ENCODE results near the gene ALKBH6.
A peak's percentile ranks its signal among the peaks of the same experiment; 100 is the strongest.

ALKBH6 gene

DNA sequence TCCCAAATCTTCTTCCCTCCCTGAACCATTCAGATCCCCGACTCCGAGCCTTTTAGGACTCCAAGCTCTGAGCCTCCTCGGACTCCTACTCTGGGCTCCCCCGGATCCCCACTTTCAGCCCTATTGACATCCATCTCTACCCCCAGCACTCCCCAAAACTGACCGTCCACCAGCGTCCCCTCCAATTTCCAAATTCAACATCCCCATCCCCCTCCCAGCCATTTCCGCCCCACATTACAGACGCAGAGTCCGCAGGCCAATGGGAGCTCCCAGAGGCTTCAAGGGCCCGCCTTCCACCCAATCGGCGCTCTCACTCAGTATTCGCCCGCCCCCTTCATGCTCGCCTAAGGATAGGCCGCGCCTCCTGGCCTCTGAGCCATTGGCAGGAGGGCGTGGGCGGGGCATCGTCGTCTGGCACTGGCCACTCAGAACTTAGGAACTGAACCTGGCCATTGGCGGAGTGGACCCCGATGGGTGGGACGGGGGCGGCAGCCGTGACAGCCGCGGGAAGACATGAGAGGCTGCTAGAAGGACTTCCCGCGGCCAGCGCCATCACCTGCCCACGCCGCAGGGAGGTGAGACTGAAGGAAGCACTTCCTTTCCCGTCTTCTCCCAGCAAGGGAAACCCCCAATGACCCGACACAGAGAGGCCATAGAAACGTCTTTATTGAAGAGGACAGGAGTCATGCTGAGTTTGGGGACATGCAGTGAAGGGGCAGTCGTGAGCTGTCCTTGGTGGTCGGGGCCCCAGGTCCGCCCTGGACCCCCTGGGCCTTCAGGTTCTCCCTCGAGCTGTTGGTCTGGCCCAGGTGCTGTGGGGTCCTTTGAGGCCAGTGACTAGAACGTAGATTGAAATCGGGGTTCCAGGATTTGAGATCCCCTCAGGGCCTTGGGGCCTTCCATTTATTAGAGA lies at the start of gene ALKBH6:
Gene ALKBH6, minus strand, starts transcription at position 202 of the 913 bp plus-strand sequence. CDS start 816 bp downstream, outside the sequence.
- H3K79me2 ChIP-seq (ENCODE audit: insufficient read depth, low read depth) = peaks cover 8% of the 10 kb centered on the region; the same call in 1 of the 2 replicates
- peak within 1 kb of the TSS; percentile 98 for H3K4me2 ChIP-seq
- H3K27me3 ChIP-seq (ENCODE audit: insufficient read depth, low read depth) = no peaks in the 10 kb centered on the region
- H2AFZ ChIP-seq (ENCODE audit: low read depth) = peak within 1 kb of the TSS; percentile 73
- H3K4me1 ChIP-seq (ENCODE audit: low read depth, poor library complexity, severe bottlenecking) = peaks cover 15% of the 10 kb centered on the region
- TF ChIP-seq CTCF (conservative IDR thresholded peaks at IDR 0.05; ENCODE audit: low read depth, low read length) = no peak
- no peak within 1 kb of the TSS for H3K4me3 ChIP-seq (IDR thresholded peaks at IDR 0.05; ENCODE audit: insufficient read depth, low read depth, low read length)
- H3K36me3 ChIP-seq (ENCODE audit: insufficient read depth) = no peaks in the 10 kb centered on the region
- H3K9ac ChIP-seq = peak within 1 kb of the TSS; percentile 59
- H4K20me1 ChIP-seq (ENCODE audit: insufficient read depth) = no peaks in the 10 kb centered on the region
- no peak within 1 kb of the TSS for H3K27ac ChIP-seq

GRCh38 chr19:36061367-36061766 lies 47.4 kb upstream of the ALKBH6 start:
- H3K79me2 ChIP-seq (ENCODE audit: insufficient read depth, low read depth) = peaks cover 28% of the 10 kb centered on the region
- H3K36me3 ChIP-seq (ENCODE audit: insufficient read depth) = 0 out of 2 replicates have a peak, but pooled peaks cover 7% of the 10 kb centered on the region
- H3K27ac ChIP-seq = no peak overlapping the region
- no peak overlapping the region for H3K9ac ChIP-seq
- H3K4me1 ChIP-seq (ENCODE audit: low read depth, poor library complexity, severe bottlenecking) = peaks cover 8% of the 10 kb centered on the region
- H2AFZ ChIP-seq (ENCODE audit: low read depth) = no peak overlapping the region
- no peak overlapping the region for H3K4me3 ChIP-seq (IDR thresholded peaks at IDR 0.05; ENCODE audit: insufficient read depth, low read depth, low read length)
- H3K4me2 ChIP-seq = no peak overlapping the region
- TF ChIP-seq CTCF (conservative IDR thresholded peaks at IDR 0.05; ENCODE audit: low read depth, low read length) = no peak
- no peaks in the 10 kb centered on the region for H3K27me3 ChIP-seq (ENCODE audit: insufficient read depth, low read depth)
- H4K20me1 ChIP-seq (ENCODE audit: insufficient read depth) = peaks cover 4% of the 10 kb centered on the region; the same call in 1 of the 2 replicates

DNA sequence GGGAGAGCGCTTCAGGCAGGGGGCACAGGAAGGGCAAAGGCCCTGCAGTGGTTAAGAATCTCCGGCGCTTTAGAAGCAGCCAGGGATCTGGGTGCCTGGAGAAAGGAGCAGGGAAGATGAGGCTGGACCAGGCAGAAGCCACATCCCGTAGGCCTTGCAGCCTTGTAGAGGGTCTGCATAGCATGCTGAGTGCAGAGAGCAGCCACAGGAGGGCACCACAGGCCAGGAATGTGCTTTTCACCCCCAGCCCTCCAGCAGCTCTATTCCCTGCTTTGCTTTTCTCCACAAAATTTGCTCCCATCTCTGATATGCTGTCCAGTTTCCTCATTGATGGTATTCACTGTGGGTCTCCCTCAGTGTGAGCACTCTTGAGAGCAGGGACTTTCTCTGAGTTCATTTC lies 46.4 kb upstream of the ALKBH6 start:
- H3K36me3 ChIP-seq (ENCODE audit: insufficient read depth) = 0 out of 2 replicates have a peak, but pooled peaks cover 7% of the 10 kb centered on the region
- no peak overlapping the region for H3K9ac ChIP-seq
- no peak overlapping the region for H2AFZ ChIP-seq (ENCODE audit: low read depth)
- peaks cover 17% of the 10 kb centered on the region for H3K4me1 ChIP-seq (ENCODE audit: low read depth, poor library complexity, severe bottlenecking)
- H3K4me2 ChIP-seq = no peak overlapping the region
- H4K20me1 ChIP-seq (ENCODE audit: insufficient read depth) = peaks cover 4% of the 10 kb centered on the region; the same call in 1 of the 2 replicates
- H3K27ac ChIP-seq = no peak overlapping the region
- no peaks in the 10 kb centered on the region for H3K27me3 ChIP-seq (ENCODE audit: insufficient read depth, low read depth)
- no peak overlapping the region for H3K4me3 ChIP-seq (IDR thresholded peaks at IDR 0.05; ENCODE audit: insufficient read depth, low read depth, low read length)
- peak; percentile 25; the same call in 1 of the 2 replicates for TF ChIP-seq CTCF (conservative IDR thresholded peaks at IDR 0.05; ENCODE audit: low read depth, low read length)
- peaks cover 38% of the 10 kb centered on the region for H3K79me2 ChIP-seq (ENCODE audit: insufficient read depth, low read depth)

DNA sequence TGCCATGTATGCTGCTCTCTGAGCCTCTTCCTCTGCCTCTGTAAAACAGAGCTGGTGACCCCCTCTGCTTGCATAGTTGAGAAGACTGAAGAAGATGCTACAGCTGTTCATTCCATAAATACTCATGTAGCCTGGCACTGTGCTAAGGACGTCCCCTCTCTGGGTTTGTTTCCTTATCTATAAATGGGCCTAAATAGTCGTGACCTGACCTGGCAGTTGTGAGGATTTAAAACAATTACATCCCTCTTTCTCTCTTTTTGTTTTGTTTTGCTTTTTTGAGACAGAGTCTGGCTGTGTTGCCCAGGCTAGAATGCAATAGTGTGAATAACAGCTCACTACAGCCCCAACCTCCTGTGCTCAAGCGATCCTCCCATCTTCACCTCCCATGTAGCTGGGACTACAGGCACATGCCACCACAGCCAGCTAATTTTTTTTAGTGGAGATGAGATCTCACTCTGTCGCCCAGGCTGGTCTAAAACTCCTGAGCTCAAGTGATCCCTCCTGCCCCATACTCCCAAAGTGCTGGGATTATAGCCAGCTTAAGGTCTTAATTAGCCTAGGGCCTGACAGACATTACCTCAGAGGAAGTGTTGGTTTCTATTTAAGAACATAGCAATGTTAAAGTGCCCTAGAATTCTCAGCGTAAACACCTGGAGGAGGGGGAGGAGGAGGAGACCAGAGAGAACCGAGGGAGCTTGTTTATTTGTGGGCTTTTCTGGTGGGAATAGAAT lies 45.3 kb upstream of the ALKBH6 start:
- H3K9ac ChIP-seq = no peak overlapping the region
- no peaks in the 10 kb centered on the region for H3K27me3 ChIP-seq (ENCODE audit: insufficient read depth, low read depth)
- no peak overlapping the region for H3K4me3 ChIP-seq (IDR thresholded peaks at IDR 0.05; ENCODE audit: insufficient read depth, low read depth, low read length)
- H3K4me2 ChIP-seq = no peak overlapping the region
- H3K27ac ChIP-seq = no peak overlapping the region
- H3K36me3 ChIP-seq (ENCODE audit: insufficient read depth) = 0 out of 2 replicates have a peak, but pooled peaks cover 4% of the 10 kb centered on the region
- peaks cover 4% of the 10 kb centered on the region; the same call in 1 of the 2 replicates for H4K20me1 ChIP-seq (ENCODE audit: insufficient read depth)
- TF ChIP-seq CTCF (conservative IDR thresholded peaks at IDR 0.05; ENCODE audit: low read depth, low read length) = no peak
- peaks cover 18% of the 10 kb centered on the region for H3K4me1 ChIP-seq (ENCODE audit: low read depth, poor library complexity, severe bottlenecking)
- H2AFZ ChIP-seq (ENCODE audit: low read depth) = no peak overlapping the region
- H3K79me2 ChIP-seq (ENCODE audit: insufficient read depth, low read depth) = peaks cover 43% of the 10 kb centered on the region
